DOHH2 (cell line): ENCODE data around the gene CABP4.

Source experiments
- H3F3A ChIP-seq: fragments of 200-600 bp; sonication (generic), shearing (Covaris generic); 2 replicates; pipeline ENCODE4 v1.6.0; 2016; ENCODE audit warnings: antibody characterized with exemption, mild to moderate bottlenecking; ENCODE audit not compliant: control insufficient read depth, insufficient read depth
- H3K27ac ChIP-seq: fragments of 200-600 bp; sonication (generic); 2 replicates; pipeline ENCODE4 v1.5.1; 2014; ENCODE audit warnings: low read depth, mild to moderate bottlenecking, low read length, moderate library complexity
- H3K27me3 ChIP-seq: fragments of 200-600 bp; sonication (generic); 2 replicates; pipeline ENCODE4 v1.6.1; 2014; ENCODE audit warnings: mild to moderate bottlenecking, low read length, mixed read lengths; ENCODE audit not compliant: control insufficient read depth
- H3K36me3 ChIP-seq: fragments of 200-600 bp; sonication (generic); 2 replicates; pipeline ENCODE4 v1.6.1; 2014; ENCODE audit warnings: mild to moderate bottlenecking, low read length, moderate library complexity, mixed read lengths; ENCODE audit not compliant: control insufficient read depth
- H3K4me1 ChIP-seq: fragments of 200-600 bp; sonication (generic); 2 replicates; pipeline ENCODE4 v1.6.1; 2014; ENCODE audit warnings: mild to moderate bottlenecking, low read length, mixed read lengths; ENCODE audit not compliant: control insufficient read depth
- H3K4me2 ChIP-seq: fragments of 200-600 bp; sonication (generic); 2 replicates; pipeline ENCODE4 v1.6.0; 2014; ENCODE audit warnings: mild to moderate bottlenecking, low read length, moderate library complexity
- H3K4me3 ChIP-seq: fragments of 200-600 bp; sonication (generic); 2 replicates; pipeline ENCODE4 v1.5.1; 2014; ENCODE audit warnings: mild to moderate bottlenecking, low read length, mixed read lengths
- H3K79me2 ChIP-seq: fragments of 200-600 bp; sonication (generic); 2 replicates; pipeline ENCODE4 v1.6.1; 2014; ENCODE audit warnings: mild to moderate bottlenecking, low read length, mixed read lengths; ENCODE audit not compliant: control insufficient read depth
- H3K9me2 ChIP-seq: fragments of 200-600 bp; sonication (generic); replicated peaks from 2 replicates; pipeline ENCODE4 v1.6.1; 2014; ENCODE audit warnings: mild to moderate bottlenecking, low read length, mixed read lengths; ENCODE audit not compliant: control insufficient read depth
- H3K9me3 ChIP-seq: fragments of 200-600 bp; sonication (generic); 2 replicates; pipeline ENCODE4 v1.6.1; 2014; ENCODE audit warnings: antibody characterized with exemption, low read length, mixed read lengths; ENCODE audit not compliant: control insufficient read depth, insufficient read depth
- H4K20me1 ChIP-seq: fragments of 200-600 bp; sonication (generic); 2 replicates; pipeline ENCODE4 v1.6.0; 2014; ENCODE audit warnings: low read depth, mild to moderate bottlenecking, antibody characterized with exemption, low read length, moderate library complexity; ENCODE audit not compliant: control insufficient read depth, insufficient read depth
- EZH2phosphoT487 ChIP-seq: fragments of 200-600 bp; sonication (generic); IDR thresholded peaks from 2 replicates; pipeline ENCODE4 v1.6.1; 2017; ENCODE audit warnings: borderline replicate concordance, mild to moderate bottlenecking, antibody characterized with exemption, low read length, moderate library complexity, mixed read lengths
- TF ChIP-seq, protein P1 (sequence below): fragments of 200-600 bp; sonication (generic); IDR thresholded peaks from one replicate; pipeline ENCODE4 v1.5.1; 2014; ENCODE audit warnings: antibody characterized with exemption, mild to moderate bottlenecking, low read depth, low read length; ENCODE audit not compliant: poor library complexity, severe bottlenecking

CABP4 gene

DNA sequence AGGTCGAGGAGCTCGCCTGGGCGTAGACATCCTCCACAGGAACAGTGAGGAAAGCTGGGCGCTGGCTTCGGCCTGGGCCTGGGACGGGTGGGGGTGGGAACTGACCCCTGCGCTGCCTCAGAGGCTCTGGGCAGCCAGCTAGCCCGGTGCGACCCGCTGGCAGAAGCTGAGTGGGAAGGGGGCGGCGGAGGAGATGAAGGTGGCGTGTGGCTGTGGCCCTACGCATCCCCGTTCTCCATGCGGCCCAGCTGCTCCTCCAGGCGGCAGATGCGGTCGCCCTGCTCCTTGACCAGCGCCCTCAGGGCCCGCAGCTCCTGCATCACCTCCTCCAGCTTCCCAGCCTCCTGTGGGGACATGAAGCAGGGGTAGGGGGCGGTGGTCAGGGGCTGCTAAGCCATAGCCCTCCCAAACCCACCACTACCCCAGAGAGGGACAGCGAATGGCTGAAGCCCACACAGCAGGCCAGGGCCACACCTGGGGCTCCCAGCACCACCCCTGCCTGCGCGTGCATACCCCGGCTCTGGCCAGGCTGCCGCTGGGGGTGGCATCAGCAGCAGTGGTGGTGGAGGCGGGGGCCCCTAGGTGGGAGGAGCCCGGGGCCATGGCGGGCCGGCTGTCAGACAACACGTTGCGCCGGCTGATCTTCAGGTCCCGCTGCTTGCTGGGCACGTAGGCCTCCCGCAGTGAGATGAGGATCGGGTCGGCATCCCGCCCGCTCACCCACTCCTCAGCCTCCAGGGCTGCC is 16.8 kb upstream of the CABP4 start:
- Histone ChIP-seq H4K20me1 (peaks cover 12% of the 10 kb centered on the region; the same call in 1 of the 2 replicates), H3K9me3 (no peaks in the 10 kb centered on the region), H3K4me2 (peak overlapping the region; percentile 94), H3K36me3 (peaks cover 84% of the 10 kb centered on the region), H3K9me2 (no peaks in the 10 kb centered on the region), H3K4me1 (peaks cover 87% of the 10 kb centered on the region), H3K4me3 (peak overlapping the region; percentile 90), H3K79me2 (peaks cover 58% of the 10 kb centered on the region), H3K27me3 (no peaks in the 10 kb centered on the region), H3K27ac (peak overlapping the region; percentile 97), H3F3A (peaks cover 55% of the 10 kb centered on the region)
- TF ChIP-seq EZH2phosphoT487 = no peak
- TF ChIP-seq, protein P1, sequence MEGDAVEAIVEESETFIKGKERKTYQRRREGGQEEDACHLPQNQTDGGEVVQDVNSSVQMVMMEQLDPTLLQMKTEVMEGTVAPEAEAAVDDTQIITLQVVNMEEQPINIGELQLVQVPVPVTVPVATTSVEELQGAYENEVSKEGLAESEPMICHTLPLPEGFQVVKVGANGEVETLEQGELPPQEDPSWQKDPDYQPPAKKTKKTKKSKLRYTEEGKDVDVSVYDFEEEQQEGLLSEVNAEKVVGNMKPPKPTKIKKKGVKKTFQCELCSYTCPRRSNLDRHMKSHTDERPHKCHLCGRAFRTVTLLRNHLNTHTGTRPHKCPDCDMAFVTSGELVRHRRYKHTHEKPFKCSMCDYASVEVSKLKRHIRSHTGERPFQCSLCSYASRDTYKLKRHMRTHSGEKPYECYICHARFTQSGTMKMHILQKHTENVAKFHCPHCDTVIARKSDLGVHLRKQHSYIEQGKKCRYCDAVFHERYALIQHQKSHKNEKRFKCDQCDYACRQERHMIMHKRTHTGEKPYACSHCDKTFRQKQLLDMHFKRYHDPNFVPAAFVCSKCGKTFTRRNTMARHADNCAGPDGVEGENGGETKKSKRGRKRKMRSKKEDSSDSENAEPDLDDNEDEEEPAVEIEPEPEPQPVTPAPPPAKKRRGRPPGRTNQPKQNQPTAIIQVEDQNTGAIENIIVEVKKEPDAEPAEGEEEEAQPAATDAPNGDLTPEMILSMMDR = peak; percentile 20

- Histone ChIP-seq H3K4me3 (peak overlapping the region; percentile 90), H3K27ac (peak overlapping the region; percentile 97), H3K9me3 (no peaks in the 10 kb centered on the region), H3K79me2 (peaks cover 55% of the 10 kb centered on the region), H3K27me3 (no peaks in the 10 kb centered on the region), H3K4me2 (peak overlapping the region; percentile 94), H3K36me3 (peaks cover 71% of the 10 kb centered on the region), H3K4me1 (peaks cover 81% of the 10 kb centered on the region), H3K9me2 (no peaks in the 10 kb centered on the region), H3F3A (peaks cover 53% of the 10 kb centered on the region), H4K20me1 (peaks cover 12% of the 10 kb centered on the region; the same call in 1 of the 2 replicates)
- TF ChIP-seq, protein P1 = peak; percentile 75
- no peak for TF ChIP-seq EZH2phosphoT487
Observed at GRCh38 chr11:67439321-67440228, 15.6 kb upstream of the CABP4 start.

- H4K20me1 ChIP-seq = peaks cover 8% of the 10 kb centered on the region; the same call in 1 of the 2 replicates
- H3K9me3 ChIP-seq = no peaks in the 10 kb centered on the region
- H3F3A ChIP-seq = peaks cover 46% of the 10 kb centered on the region
- H3K9me2 ChIP-seq = no peaks in the 10 kb centered on the region
- H3K4me1 ChIP-seq = peaks cover 81% of the 10 kb centered on the region
- H3K27ac ChIP-seq = peak overlapping the region; percentile 36
- H3K4me3 ChIP-seq = no peak overlapping the region
- peaks cover 62% of the 10 kb centered on the region for H3K36me3 ChIP-seq
- H3K27me3 ChIP-seq = no peaks in the 10 kb centered on the region
- peak overlapping the region; percentile 94 for H3K4me2 ChIP-seq
- peaks cover 55% of the 10 kb centered on the region for H3K79me2 ChIP-seq
- TF ChIP-seq, protein P1 = no peak
- no peak for TF ChIP-seq EZH2phosphoT487
Observed at GRCh38 chr11:67440229-67441097, 14.7 kb upstream of the CABP4 start.
